RWPE2 (cell line): Measurements from ENCODE around the gene SUGCT.

Source experiments
- ATAC-seq: fragments of 200-7000 bp; cut with Tn5 transposase; 3 replicates; pipeline ENCODE4 v1.9.1; 2021; ENCODE audit warnings: low read depth
- DNase-seq: peaks from one replicate; pipeline ENCODE4 v3.0.0-alpha.2; 2020; ENCODE audit warnings: low spot score
- H3K27ac ChIP-seq: fragments of 450-650 bp; 2 replicates; pipeline ENCODE4 v1.5.1; 2017; ENCODE audit warnings: mild to moderate bottlenecking; ENCODE audit not compliant: poor library complexity, severe bottlenecking
- H3K27me3 ChIP-seq: fragments of 250-450 bp; sonication (Bioruptor Pico); 2 replicates; pipeline ENCODE4 v1.5.1; 2021; ENCODE audit warnings: mild to moderate bottlenecking, moderate library complexity; ENCODE audit not compliant: insufficient read depth, poor library complexity, severe bottlenecking
- H3K36me3 ChIP-seq: fragments of 250-450 bp; sonication (Bioruptor Pico); 2 replicates; pipeline ENCODE4 v1.5.1; 2020; ENCODE audit warnings: low read depth, mild to moderate bottlenecking, moderate library complexity
- H3K4me1 ChIP-seq: fragments of 250-450 bp; sonication (Bioruptor Pico); 2 replicates; pipeline ENCODE4 v1.5.1; 2021; ENCODE audit warnings: mild to moderate bottlenecking, moderate library complexity; ENCODE audit not compliant: insufficient read depth, poor library complexity, severe bottlenecking
- H3K4me3 ChIP-seq: fragments of 250-450 bp; sonication (Bioruptor Pico); 2 replicates; pipeline ENCODE4 v1.5.1; 2021; ENCODE audit warnings: mild to moderate bottlenecking, moderate library complexity; ENCODE audit not compliant: severe bottlenecking
- H3K9me3 ChIP-seq: fragments of 250-450 bp; sonication (Bioruptor Pico); 2 replicates; pipeline ENCODE4 v1.5.1; 2021; ENCODE audit warnings: mild to moderate bottlenecking, moderate library complexity; ENCODE audit not compliant: severe bottlenecking
- TF ChIP-seq, protein P1 (sequence below): fragments of 450-650 bp; IDR thresholded peaks from one replicate; pipeline ENCODE4 v1.5.1; 2017; ENCODE audit warnings: mild to moderate bottlenecking, moderate library complexity; ENCODE audit not compliant: poor library complexity, severe bottlenecking

Gene SUGCT

DNA sequence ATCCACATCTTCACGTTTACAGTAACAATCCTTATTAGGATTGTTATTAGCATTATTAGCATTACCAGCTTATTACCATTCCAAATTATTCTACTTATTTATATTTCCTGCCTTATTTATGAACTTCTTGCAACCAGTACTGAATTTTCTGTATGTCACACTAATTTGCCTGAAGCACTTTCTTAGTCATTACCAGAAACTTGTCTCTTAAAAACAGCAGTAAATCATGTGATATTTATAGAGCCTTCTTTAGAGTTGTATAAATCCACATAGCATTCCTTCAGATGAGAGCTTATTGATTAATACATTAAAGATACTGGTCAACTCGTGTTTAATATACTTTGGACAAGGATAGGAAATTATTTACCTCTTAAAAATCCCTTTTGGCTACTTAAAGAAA, 618.6 kb downstream of the SUGCT start:
- Histone ChIP-seq H3K27me3 (no peaks in the 10 kb centered on the region), H3K36me3 (no peaks in the 10 kb centered on the region), H3K4me1 (no peaks in the 10 kb centered on the region), H3K27ac (no peak overlapping the region), H3K4me3 (no peak overlapping the region), H3K9me3 (no peaks in the 10 kb centered on the region)
- TF ChIP-seq, protein P1, sequence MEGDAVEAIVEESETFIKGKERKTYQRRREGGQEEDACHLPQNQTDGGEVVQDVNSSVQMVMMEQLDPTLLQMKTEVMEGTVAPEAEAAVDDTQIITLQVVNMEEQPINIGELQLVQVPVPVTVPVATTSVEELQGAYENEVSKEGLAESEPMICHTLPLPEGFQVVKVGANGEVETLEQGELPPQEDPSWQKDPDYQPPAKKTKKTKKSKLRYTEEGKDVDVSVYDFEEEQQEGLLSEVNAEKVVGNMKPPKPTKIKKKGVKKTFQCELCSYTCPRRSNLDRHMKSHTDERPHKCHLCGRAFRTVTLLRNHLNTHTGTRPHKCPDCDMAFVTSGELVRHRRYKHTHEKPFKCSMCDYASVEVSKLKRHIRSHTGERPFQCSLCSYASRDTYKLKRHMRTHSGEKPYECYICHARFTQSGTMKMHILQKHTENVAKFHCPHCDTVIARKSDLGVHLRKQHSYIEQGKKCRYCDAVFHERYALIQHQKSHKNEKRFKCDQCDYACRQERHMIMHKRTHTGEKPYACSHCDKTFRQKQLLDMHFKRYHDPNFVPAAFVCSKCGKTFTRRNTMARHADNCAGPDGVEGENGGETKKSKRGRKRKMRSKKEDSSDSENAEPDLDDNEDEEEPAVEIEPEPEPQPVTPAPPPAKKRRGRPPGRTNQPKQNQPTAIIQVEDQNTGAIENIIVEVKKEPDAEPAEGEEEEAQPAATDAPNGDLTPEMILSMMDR = no peak
- ATAC-seq (no peak), DNase-seq (no peak)

DNA sequence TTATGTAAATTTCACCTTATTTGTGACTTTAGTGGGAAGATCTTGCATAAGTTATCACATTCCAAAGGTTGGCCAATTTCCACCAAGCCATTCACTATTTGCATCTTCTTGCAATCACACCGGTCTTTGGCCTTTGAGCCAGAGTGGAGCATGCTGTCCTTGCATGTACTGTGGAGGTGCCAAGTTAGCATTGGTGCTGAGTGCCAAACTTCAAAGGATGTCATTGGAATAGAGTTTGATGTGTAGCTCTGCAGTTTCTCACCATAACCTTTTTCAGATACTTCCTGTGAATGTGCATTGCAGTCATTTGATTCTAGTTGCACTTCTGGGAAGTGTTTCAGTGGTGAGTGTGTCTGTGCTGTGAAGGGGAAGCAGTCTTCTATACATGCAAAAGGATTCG, 620.6 kb downstream of the SUGCT start:
- no peaks in the 10 kb centered on the region for H3K27me3 ChIP-seq
- H3K36me3 ChIP-seq = no peaks in the 10 kb centered on the region
- H3K4me3 ChIP-seq = no peak overlapping the region
- ATAC-seq (no peak), DNase-seq (no peak)
- H3K27ac ChIP-seq = no peak overlapping the region
- H3K4me1 ChIP-seq = no peaks in the 10 kb centered on the region
- H3K9me3 ChIP-seq = no peaks in the 10 kb centered on the region
- TF ChIP-seq, protein P1 = no peak

DNA sequence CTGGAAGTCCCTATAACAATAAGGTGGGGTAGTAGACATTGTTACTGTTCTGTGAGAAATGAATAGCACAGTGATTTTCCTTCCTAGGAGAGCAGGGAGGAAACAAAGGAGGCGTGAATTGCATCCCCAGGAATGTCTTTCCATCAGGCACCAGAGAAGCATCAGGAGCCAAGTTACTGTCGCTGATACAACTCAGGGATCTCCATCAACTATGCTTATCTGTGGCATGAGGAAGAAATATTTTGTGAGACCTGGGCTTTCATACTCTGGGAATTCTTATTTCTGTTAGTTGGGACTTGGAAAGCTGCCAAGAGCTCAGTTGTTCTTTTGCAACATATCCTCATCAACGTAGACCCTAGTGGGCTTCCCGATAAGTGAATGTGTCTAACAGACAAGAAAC, 622.3 kb downstream of the SUGCT start:
- Histone ChIP-seq H3K4me1 (no peaks in the 10 kb centered on the region), H3K27me3 (no peaks in the 10 kb centered on the region), H3K27ac (no peak overlapping the region), H3K4me3 (no peak overlapping the region), H3K36me3 (no peaks in the 10 kb centered on the region), H3K9me3 (no peaks in the 10 kb centered on the region)
- ATAC-seq (no peak), DNase-seq (no peak)
- TF ChIP-seq, protein P1 = no peak

DNA sequence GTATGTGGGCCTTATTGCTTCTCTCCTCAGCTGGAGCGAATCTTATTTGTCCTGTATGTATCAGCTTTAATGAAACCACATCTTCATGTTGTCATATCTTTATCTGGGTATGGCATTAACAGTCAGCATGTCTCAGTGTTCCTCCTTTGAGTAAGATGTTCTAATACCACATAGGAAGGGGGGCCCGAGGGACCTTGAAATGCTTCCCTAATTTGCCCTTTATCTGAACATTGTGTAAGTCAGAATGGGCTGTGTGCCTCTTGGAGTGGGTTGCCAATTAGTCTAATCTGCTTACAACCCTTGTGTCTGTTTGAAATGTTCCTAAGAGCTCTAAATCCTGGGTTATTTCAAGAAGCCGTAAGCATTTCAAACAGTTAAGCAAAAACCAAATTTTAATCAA, 623.8 kb downstream of the SUGCT start:
- TF ChIP-seq, protein P1 = no peak
- H3K4me1 ChIP-seq = no peaks in the 10 kb centered on the region
- no peaks in the 10 kb centered on the region for H3K9me3 ChIP-seq
- no peak for ATAC-seq
- no peaks in the 10 kb centered on the region for H3K27me3 ChIP-seq
- H3K36me3 ChIP-seq = no peaks in the 10 kb centered on the region
- DNase-seq = no peak
- no peak overlapping the region for H3K4me3 ChIP-seq
- no peak overlapping the region for H3K27ac ChIP-seq

DNA sequence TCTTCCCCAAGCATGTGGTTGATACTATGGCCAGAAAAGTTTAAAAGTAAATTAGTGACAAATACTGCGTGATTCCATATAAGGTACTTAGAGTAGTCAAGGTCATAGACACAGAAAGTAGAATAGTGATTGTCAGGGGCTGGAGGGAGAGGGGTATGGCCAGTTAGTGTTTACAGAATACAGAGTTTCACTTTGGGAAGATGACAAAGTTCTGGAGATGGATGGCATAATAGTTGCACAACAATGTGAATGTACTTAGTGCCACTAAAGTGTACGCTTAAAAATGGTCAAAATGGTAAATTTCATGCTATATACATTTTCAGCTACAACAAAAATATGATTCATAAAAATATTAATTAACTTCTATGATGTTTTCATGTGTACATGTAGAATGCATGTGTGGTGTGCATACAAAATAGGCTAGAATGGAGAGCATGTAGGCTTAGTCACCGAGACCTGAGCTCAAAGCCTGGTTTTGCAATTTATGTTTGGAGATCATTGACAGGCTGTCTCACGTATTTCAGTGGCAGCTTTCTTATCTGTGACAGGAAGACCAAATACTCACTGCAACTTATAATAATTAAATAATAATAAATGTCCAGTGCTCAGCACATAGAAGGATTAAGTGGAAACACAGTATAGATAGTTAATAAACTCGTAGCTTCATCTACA, 625.6 kb downstream of the SUGCT start:
- Histone ChIP-seq H3K27ac (no peak overlapping the region), H3K9me3 (no peaks in the 10 kb centered on the region), H3K4me1 (no peaks in the 10 kb centered on the region), H3K36me3 (no peaks in the 10 kb centered on the region), H3K27me3 (no peaks in the 10 kb centered on the region), H3K4me3 (no peak overlapping the region)
- ATAC-seq (no peak), DNase-seq (no peak)
- TF ChIP-seq, protein P1 = no peak
